GM21515 (cell line): ENCODE measurements around the gene ATP6V1F.

Experiments
- ATAC-seq: cut with Tn5 transposase; IDR thresholded peaks from one replicate; pipeline ENCODE4 v1.9.1; 2021; ENCODE audit not compliant: unreplicated experiment

The ATP6V1F gene

DNA sequence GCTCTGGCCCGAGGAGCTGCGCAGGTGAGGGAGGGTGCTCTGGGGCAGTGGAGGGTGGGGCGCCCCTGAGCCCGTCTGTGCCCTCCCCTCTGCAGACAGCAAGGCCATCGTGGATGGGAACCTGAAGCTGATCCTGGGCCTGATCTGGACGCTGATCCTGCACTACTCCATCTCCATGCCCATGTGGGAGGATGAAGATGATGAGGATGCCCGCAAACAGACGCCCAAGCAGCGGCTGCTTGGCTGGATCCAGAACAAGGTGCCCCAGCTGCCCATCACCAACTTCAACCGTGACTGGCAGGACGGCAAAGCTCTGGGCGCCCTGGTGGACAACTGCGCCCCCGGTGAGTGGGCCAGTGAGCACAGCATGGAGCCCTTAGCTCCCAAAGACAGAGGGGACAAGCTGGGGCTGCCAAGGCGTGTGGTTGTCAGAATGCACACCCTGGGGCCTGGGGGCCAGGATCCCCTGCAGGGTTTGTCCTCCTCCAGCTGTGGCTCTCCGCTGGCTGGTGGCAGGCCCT lies 27.4 kb upstream of the ATP6V1F start:
- no peak for ATAC-seq

DNA sequence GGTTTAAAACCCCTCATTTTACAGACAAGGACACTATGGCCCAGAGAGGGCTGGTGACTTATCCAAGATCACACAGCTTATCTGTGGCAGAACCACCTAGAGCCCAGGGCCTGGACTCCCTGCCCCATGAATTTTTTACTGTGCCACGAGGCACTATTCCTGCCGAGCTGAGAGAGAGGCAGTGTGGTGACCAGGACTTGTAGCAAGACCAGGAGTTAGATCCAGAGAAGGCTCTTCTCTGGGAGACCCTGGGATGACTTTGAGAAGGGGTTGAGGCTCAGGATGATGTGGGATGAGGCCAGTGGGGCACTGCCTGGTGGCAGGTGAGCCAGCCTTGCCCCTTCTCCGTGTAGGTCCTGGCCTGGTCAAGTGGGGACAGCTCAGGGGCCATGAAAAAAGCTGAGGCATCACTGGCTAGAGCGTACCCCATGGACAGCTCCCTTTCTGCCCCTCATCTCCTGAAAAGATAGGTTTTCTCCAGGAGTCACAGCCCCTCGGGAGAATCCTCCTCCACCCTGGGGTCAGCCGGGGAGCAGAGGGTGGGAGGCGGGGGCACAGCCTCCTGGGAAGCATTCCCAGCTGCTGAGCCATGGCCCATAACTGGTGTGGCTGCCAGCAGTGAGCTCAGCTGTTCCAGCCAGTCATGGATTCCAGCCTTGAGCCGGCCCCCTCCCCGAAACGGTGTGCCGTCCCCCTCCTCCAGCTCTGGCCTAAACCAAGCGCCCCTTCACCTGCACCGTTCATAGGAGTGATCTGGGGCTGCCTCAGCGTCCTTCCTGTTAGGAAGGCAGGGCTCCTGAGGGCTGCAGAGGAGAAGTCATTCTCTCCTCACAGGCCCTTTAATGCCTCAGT lies 26.6 kb upstream of the ATP6V1F start:
- ATAC-seq = no peak

DNA sequence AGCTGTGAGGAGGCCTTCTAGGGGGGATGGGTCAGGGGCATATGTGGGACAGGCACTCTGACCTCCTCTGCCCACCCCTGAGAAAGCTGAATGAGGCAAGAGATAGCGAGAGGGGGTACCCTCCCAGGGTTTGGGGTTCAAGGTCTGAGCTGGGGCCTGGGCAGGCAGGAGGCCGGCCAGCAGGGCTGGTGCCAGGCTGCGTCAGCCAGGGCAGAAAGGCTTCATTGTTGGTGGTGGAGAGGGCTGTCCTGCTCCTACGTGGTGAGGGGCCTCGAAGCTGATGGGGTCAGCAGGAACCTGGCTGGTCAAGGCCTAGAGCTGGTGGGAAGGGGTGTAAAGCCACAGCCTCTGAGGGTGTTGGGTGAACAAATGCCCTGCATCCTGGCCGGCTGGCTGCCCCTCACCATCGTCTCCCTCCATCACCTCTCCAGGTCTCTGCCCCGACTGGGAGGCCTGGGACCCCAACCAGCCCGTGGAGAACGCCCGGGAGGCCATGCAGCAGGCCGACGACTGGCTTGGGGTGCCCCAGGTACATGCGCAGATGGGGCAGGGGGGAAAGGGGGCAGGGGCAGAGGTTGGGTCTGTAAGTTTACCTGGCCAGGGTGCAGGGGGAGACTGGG lies 25.8 kb upstream of the ATP6V1F start:
- no peak for ATAC-seq

DNA sequence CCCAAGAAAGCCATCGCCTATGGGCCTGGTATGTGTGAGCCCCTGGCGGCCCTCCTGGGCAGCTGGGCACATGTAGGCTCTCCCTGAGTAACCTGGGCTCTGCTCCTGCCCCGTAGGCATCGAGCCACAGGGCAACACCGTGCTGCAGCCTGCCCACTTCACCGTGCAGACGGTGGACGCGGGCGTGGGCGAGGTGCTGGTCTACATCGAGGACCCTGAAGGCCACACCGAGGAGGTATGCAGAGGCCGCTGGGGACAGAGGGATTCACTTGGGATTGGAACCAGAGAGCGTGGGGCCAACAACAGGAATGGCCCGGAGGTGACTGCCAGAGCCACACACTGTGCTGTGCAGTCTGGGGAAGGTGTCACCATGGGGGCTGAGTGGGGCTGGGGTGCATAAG lies 25.1 kb upstream of the ATP6V1F start:
- ATAC-seq = no peak

DNA sequence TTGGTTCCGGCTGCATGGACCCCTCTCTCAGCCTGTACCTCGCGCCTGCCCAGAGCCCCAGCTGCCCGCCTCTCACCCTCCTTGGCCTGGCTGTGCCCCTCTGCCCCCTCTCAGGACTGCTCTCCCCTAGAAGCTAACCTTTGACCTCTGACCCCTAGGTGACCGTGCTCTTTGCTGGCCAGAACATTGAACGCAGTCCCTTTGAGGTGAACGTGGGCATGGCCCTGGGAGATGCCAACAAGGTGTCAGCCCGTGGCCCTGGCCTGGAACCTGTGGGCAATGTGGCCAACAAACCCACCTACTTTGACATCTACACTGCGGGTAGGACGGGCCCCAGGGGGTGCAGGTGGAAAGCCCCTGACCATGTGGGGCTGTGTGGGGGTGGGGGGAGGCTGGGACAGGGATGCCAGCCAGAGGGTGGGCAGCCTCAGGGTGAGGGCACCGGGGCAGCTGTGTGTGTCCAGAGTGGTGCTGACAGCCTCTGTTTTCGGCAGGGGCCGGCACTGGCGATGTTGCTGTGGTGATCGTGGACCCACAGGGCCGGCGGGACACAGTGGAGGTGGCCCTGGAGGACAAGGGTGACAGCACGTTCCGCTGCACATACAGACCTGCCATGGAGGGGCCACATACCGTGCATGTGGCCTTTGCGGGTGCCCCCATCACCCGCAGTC lies 24.4 kb upstream of the ATP6V1F start:
- no peak for ATAC-seq

DNA sequence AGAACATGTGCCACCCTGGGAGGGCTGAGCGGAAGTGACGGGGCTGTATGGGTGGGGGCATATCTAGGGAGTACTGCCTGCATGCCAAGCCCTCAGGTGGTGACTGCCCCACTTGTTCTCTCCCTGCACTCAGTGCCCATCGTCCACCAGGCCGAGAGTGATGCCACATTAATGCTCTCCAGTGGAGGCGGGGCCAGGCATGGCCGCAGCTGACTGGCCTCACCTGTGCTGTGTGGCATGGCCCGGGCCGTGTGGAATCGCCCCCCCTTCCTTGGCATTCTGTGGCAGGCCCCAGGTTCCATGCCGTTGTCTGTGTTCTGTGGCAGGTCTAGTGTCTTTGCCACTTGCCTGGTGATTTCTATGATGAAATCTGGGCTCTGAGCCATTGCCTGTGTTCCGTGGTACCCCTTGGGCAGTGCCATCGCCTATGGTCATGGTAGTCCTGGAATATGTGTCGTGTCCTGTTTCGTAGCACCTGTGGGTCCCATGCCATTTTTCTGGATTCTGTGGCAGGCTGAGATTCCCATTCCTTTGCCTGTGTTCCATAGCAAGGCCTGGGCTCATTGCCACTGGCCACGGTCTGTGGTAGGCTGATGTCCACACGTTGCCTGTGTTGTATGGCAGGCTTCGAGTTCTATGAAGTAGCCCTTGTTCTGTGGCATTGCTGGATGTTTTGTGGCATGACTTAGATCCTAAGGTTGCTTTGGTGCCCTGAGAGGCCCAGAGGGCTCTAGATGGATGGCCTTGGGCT lies 23.5 kb upstream of the ATP6V1F start:
- ATAC-seq = no peak

DNA sequence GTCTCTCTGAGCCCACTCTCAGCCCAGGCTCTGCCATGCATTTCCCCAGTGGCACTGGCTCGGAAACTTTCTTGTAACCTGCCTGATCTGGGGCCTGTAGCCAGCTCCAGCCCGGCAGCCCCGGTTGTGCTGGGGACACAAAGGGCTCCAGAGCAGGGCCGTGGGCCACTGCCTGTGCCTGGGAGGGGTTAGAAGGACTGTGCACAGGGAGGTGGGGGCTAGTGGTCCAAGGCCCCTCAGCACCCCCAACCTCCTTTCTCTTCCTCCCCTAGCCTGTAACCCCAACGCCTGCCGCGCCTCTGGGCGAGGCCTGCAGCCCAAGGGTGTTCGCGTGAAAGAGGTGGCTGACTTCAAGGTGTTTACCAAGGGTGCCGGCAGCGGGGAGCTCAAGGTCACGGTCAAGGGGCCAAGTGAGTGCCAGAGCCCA lies 22.9 kb upstream of the ATP6V1F start:
- ATAC-seq = no peak

DNA sequence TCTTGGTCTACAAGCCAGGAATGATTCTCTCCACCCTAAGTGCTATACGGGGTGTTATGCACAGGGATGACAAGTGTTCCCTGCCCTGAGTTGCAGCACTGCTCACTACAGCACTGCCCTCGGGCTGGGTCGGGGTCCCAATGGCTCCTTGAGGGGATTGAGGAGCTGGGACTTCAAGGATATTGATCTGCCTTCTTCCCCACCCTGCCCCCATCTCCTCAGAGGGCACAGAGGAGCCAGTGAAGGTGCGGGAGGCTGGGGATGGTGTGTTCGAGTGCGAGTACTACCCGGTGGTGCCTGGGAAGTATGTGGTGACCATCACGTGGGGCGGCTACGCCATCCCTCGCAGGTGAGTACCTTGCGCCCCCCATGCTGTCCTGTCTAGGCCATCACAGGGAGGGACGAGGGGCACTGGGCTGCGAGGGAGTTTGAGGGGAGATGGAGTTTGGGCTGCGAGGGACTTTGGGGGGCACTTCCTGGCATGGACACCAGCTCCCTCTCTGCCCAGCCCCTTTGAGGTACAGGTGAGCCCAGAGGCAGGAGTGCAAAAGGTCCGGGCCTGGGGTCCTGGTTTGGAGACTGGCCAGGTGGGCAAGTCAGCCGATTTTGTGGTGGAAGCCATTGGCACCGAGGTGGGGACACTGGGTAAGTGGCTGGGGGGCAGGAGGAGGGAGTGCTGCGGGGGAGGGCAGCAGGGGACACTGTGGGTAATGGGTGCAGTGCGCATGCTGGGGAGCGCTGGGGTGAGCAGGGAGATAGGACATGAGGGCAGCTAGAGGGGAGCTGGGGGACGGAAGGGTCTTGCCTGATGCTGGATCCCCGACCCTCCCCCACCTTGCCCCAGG lies 22.1 kb upstream of the ATP6V1F start:
- no peak for ATAC-seq

DNA sequence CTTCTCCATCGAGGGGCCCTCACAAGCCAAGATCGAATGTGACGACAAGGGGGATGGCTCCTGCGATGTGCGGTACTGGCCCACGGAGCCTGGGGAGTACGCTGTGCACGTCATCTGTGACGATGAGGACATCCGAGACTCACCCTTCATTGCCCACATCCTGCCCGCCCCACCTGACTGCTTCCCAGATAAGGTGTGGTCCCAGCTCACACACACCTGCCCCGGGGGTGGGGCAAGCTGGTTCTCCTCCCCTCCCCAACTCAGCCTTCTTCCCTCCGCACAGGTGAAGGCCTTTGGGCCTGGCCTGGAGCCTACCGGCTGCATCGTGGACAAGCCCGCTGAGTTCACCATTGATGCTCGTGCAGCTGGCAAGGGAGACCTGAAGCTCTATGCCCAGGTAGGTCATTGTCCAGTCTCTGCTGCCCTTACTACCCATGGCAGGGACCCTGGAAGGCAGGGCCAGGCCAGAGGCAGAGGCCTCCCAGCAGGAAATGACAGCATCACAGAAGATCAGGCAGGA lies 21.4 kb upstream of the ATP6V1F start:
- no peak for ATAC-seq

DNA sequence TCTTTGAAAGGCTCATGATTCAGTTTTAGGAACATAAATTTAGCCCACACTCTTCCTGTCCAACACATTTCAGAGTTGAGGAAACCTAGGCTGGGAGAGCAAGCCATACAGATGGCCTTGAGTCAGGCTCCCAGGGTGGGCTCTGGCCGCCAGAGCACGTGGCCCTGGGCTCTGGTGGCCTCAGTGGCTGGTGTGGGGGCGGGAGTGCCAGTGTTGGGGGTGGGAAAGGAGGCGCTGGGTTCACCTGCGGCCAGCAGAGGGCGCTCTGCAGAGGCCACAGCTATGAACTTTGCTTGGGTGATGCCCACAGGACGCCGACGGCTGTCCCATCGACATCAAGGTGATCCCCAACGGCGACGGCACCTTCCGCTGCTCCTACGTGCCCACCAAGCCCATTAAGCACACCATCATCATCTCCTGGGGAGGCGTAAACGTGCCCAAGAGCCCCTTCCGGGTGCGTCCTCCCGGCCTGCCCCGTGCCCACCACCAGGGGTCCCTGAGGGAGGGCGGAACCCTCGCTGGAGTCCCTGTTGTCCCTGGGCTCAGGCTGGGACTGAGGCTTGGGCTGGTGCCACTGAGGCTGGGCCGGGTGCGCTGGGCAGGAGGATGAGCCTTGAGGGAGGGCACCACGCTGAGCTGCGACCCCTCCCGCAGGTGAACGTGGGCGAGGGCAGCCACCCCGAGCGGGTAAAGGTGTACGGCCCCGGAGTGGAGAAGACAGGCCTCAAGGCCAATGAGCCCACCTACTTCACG lies 20.6 kb upstream of the ATP6V1F start:
- no peak for ATAC-seq

DNA sequence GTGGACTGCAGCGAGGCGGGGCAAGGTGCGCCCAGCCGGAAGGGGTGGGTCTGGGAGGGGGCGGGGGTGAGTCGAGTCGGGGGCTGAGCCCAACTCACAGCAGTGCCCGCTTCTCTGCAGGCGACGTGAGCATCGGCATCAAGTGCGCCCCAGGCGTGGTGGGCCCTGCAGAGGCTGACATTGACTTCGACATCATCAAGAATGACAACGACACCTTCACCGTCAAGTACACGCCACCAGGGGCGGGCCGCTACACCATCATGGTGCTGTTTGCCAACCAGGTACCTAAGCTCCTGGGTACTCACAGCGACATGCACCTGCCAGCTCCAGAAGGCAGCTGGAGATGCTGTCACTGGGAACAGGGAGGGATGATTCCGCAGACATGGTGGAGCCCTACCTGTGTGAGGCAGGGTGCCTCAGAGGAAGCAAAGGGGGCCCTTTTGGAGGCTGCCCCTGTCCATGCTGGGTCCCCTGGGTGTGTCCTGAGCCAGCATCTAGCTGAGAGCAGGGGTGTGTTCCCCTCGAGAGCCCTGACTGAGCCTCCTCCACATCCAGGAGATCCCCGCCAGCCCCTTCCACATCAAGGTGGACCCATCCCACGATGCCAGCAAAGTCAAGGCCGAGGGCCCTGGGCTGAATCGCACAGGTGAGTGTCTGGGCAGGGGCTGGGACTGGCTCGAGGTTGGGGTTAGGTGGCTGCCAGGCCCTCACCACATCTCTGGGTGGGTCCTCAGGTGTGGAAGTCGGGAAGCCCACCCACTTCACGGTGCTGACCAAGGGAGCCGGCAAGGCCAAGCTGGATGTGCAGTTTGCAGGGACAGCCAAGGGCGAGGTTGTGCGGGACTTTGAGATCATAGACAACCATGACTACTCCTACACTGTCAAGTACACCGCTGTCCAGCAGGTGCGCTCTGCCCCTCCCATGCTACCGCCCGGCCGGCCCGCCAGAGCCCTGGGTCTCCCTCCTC lies 19.7 kb upstream of the ATP6V1F start:
- no peak for ATAC-seq

DNA sequence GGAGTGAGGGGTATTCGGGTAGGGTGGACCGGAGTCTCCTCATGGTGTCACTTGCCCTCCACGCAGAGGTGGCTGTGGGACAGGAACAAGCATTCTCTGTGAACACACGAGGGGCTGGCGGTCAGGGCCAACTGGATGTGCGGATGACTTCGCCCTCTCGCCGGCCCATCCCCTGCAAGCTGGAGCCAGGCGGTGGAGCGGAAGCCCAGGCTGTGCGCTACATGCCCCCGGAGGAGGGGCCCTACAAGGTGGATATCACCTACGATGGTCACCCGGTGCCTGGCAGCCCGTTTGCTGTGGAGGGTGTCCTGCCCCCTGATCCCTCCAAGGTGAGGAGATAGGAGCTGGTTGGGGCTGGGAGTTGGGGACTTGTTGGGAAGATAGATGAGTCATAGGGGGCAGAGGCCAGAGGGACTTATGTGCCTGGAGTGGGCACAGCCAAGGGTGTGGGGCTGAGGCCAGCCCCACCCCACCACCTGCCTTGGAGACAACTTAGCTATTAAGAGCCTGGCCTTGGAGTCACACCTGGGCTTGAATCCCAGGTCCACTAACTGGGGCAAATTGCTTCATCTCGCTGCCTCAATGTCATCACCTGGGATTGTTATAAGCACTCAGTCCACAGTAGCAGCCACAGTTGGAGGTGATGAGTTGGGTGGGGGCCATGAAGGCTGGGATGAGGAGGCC lies 18.6 kb upstream of the ATP6V1F start:
- ATAC-seq = no peak

DNA sequence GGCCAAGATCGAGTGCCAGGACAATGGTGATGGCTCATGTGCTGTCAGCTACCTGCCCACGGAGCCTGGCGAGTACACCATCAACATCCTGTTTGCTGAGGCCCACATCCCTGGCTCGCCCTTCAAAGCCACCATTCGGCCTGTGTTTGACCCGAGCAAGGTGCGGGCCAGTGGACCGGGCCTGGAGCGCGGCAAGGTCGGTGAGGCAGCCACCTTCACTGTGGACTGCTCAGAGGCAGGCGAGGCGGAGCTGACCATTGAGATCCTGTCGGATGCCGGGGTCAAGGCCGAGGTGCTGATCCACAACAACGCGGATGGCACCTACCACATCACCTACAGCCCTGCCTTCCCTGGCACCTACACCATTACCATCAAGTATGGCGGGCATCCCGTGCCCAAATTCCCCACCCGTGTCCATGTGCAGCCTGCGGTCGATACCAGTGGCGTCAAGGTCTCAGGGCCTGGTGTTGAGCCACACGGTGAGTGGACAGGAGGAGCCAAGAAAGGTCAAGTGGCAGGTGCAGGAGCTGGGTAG lies 17.8 kb upstream of the ATP6V1F start:
- no peak for ATAC-seq

DNA sequence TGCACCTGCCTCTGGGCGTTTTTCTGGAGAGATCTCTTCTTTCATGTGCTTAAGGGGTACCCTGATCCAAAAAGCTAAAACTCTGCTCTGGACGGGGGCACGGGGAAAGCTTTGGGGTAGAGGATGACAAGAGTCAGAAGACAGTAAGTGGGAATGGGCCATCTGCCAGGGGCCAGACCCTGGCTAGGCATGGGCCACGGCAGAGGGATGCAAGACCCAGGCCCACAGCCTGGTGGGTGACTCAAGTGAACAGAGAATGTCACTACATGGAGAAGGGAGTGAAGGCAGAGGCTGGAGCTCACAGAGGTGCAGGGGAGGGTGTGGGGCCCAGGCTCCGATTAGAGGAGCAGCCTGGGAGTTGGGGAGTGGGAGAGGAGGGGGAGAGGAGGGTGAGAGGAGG lies 17.2 kb upstream of the ATP6V1F start:
- ATAC-seq = no peak

DNA sequence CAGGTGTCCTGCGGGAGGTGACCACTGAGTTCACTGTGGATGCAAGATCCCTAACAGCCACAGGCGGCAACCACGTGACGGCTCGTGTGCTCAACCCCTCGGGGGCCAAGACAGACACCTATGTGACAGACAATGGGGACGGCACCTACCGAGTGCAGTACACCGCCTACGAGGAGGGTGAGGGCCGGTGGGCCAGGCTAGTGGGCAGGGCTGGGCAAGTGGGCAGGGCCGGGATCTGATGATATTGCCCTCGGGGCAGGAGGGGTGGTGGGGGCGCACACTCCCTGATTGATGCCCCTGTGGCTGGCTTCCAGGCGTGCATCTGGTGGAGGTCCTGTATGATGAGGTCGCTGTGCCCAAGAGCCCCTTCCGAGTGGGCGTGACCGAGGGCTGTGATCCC lies 16.7 kb upstream of the ATP6V1F start:
- ATAC-seq = no peak

DNA sequence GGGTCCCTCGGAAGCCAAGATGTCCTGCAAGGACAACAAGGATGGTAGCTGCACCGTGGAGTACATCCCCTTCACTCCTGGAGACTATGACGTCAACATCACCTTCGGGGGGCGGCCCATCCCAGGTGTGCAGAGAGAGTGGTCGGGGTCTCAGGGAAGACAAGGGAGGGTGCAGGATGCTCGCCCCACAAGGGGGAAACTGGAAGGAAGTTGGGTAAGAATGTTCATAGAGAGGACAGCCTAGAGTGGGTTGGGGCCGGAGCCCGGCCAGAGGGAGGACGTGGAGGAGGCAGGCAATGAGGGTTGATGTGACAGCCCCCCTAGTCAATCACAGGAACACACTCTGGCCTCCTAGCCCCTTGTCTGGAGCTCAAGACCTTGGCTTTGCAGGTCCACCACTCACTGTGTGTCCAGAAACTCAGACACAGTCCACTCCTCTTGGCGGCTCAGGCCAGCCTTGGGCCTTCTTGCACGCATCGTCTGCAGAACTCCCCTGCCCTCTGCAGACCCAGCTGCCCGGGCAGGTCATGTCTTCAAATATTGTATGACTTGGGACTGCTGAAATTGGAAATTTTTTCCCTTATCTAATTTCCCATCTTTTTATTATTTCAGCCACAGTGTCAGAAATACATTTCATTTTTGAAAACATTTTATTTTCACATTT lies 15.7 kb upstream of the ATP6V1F start:
- no peak for ATAC-seq

DNA sequence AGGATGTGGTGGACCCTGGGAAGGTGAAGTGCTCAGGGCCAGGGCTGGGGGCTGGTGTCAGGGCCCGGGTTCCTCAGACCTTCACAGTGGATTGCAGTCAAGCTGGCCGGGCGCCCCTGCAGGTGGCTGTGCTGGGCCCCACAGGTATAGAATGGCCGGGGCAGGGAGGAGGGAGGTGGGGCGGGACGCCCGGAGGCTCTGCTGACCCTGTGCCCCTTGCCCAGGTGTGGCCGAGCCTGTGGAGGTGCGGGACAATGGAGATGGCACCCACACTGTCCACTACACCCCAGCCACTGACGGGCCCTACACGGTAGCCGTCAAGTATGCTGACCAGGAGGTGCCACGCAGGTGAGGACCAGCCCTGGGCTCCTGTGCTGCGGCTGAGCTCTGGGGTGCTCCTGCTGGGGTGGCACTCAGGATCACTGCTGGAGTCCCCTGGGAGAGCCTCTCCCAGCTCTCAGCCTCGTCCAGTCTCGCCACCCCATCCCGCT lies 14.9 kb upstream of the ATP6V1F start:
- no peak for ATAC-seq
